Panc1 (cell line): ENCODE measurements around the gene SLCO2A1.

ENCODE experiments used
- POLR2AphosphoS5 ChIP-seq: IDR thresholded peaks from 2 replicates; pipeline ENCODE4 v1.6.1; 2012; ENCODE audit warnings: mild to moderate bottlenecking, low read depth, low read length, moderate library complexity
- SIN3A ChIP-seq: IDR thresholded peaks from 2 replicates; pipeline ENCODE4 v1.6.1; 2012; ENCODE audit warnings: low read depth, mild to moderate bottlenecking, low read length, moderate library complexity, borderline replicate concordance; ENCODE audit not compliant: insufficient read depth
- TCF7L2 ChIP-seq: IDR thresholded peaks from 2 replicates; pipeline ENCODE4 v1.6.1; 2011; ENCODE audit warnings: mild to moderate bottlenecking, low read depth, low read length, inconsistent platforms
- TF ChIP-seq, protein P1 (sequence below): fragments of 450-650 bp; IDR thresholded peaks from 2 replicates; pipeline ENCODE4 v1.5.1; 2017; ENCODE audit warnings: mild to moderate bottlenecking

GRCh38 chr3:133983576-133984560 is 45.9 kb downstream of the SLCO2A1 start:
- no peak for TF ChIP-seq TCF7L2
- no peak for TF ChIP-seq SIN3A
- TF ChIP-seq, protein P1, sequence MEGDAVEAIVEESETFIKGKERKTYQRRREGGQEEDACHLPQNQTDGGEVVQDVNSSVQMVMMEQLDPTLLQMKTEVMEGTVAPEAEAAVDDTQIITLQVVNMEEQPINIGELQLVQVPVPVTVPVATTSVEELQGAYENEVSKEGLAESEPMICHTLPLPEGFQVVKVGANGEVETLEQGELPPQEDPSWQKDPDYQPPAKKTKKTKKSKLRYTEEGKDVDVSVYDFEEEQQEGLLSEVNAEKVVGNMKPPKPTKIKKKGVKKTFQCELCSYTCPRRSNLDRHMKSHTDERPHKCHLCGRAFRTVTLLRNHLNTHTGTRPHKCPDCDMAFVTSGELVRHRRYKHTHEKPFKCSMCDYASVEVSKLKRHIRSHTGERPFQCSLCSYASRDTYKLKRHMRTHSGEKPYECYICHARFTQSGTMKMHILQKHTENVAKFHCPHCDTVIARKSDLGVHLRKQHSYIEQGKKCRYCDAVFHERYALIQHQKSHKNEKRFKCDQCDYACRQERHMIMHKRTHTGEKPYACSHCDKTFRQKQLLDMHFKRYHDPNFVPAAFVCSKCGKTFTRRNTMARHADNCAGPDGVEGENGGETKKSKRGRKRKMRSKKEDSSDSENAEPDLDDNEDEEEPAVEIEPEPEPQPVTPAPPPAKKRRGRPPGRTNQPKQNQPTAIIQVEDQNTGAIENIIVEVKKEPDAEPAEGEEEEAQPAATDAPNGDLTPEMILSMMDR = no peak
- TF ChIP-seq POLR2AphosphoS5 = no peak
